HG02798 (cell line): ENCODE measurements around the gene RNF212.

Experiments
- ATAC-seq: cut with Tn5 transposase; IDR thresholded peaks from one replicate; pipeline ENCODE4 v1.9.1; 2021; ENCODE audit warnings: mild to moderate bottlenecking; ENCODE audit not compliant: unreplicated experiment, poor library complexity

The RNF212 gene

GRCh38 chr4:1040344-1041146, 72.8 kb downstream of the RNF212 start:
- no peak for ATAC-seq

GRCh38 chr4:1039493-1040343, 73.6 kb downstream of the RNF212 start:
- ATAC-seq = no peak

GRCh38 chr4:1038948-1039492, 74.3 kb downstream of the RNF212 start:
- no peak for ATAC-seq

- ATAC-seq = no peak
These were observed 76.2 kb downstream of the RNF212 start for GRCh38 chr4:1036976-1037810.

- ATAC-seq = no peak
These were observed 77.3 kb downstream of the RNF212 start for GRCh38 chr4:1036095-1036494.

GRCh38 chr4:1035510-1035909, 77.9 kb downstream of the RNF212 start:
- no peak for ATAC-seq

- no peak for ATAC-seq
These were observed 79.4 kb downstream of the RNF212 start for GRCh38 chr4:1033840-1034551.

GRCh38 chr4:1032861-1033260, 80.5 kb downstream of the RNF212 start:
- ATAC-seq = no peak

- ATAC-seq = no peak
These were observed 81.2 kb downstream of the RNF212 start for GRCh38 chr4:1031956-1032795.

GRCh38 chr4:1031346-1031745, 82.0 kb downstream of the RNF212 start:
- ATAC-seq = no peak

GRCh38 chr4:1030559-1030958, 82.8 kb downstream of the RNF212 start:
- ATAC-seq = no peak

GRCh38 chr4:1030031-1030430, 83.3 kb downstream of the RNF212 start:
- ATAC-seq = no peak

GRCh38 chr4:1029529-1029928, 83.8 kb downstream of the RNF212 start:
- ATAC-seq = no peak

- no peak for ATAC-seq
These were observed 84.7 kb downstream of the RNF212 start for GRCh38 chr4:1028574-1029220.

GRCh38 chr4:1027915-1028238, 85.5 kb downstream of the RNF212 start:
- no peak for ATAC-seq

- no peak for ATAC-seq
These were observed 86.0 kb downstream of the RNF212 start for GRCh38 chr4:1027219-1027914.

GRCh38 chr4:1026115-1026514, 87.2 kb downstream of the RNF212 start:
- peak; percentile 57 for ATAC-seq
